ENCODE data around the gene GMPR2. TPM values are rescaled to one million over a fixed set of nuclear protein-coding genes. Genes with fewer than 3 reads are reported as not detected.

The GMPR2 gene
- total RNA-seq, 1 donor from 2014 or later: 73.2 TPM

GRCh38 chr14:24286996-24287395, 54.3 kb downstream of the GMPR2 start:
- no peaks in the 10 kb centered on the region for H3K4me1 ChIP-seq
- H3K36me3 ChIP-seq: peaks cover 29% of the 10 kb centered on the region
- H3K27me3 ChIP-seq: no peaks in the 10 kb centered on the region
- H3K4me3 ChIP-seq: no peak overlapping the region
- no peak overlapping the region for H3K27ac ChIP-seq
- no peak for DNase-seq
- TF ChIP-seq CTCF (IDR thresholded peaks at IDR 0.05): no peak
- intact Hi-C loops (cut with DNase I): no loop called here
- no peaks in the 10 kb centered on the region for H3K9me3 ChIP-seq
- ATAC-seq: no peak

Other genes starting within 250 kb of the GMPR2 start
- gene DHRS4L2, start 244.0 kb upstream of the GMPR2 start, total RNA-seq: 16.3 TPM
- 0.96 TPM for gene CARMIL3, start 180.9 kb upstream of the GMPR2 start, total RNA-seq
- not detected for gene CPNE6, start 161.4 kb upstream of the GMPR2 start, total RNA-seq
- gene PCK2, start 138.6 kb upstream of the GMPR2 start, total RNA-seq: 39.9 TPM
- gene DCAF11, start 118.2 kb upstream of the GMPR2 start, total RNA-seq: 57.8 TPM
- gene NRL, start 118.0 kb upstream of the GMPR2 start, total RNA-seq: 2.8 TPM
- gene FITM1, start 102.3 kb upstream of the GMPR2 start, total RNA-seq: 1.1 TPM
- gene PSME1, start 96.7 kb upstream of the GMPR2 start, total RNA-seq: 171 TPM
- 10.5 TPM for gene EMC9, start 91.3 kb upstream of the GMPR2 start, total RNA-seq
- 138 TPM for gene PSME2, start 86.3 kb upstream of the GMPR2 start, total RNA-seq
- 52.3 TPM for gene RNF31, start 85.4 kb upstream of the GMPR2 start, total RNA-seq
- gene IRF9, start 71.7 kb upstream of the GMPR2 start, total RNA-seq: 123 TPM
- gene REC8, start 60.8 kb upstream of the GMPR2 start, total RNA-seq: 18.5 TPM
- 25.1 TPM for gene IPO4, start 44.1 kb upstream of the GMPR2 start, total RNA-seq
- 52.0 TPM for gene TM9SF1, start 37.5 kb upstream of the GMPR2 start, total RNA-seq
- not detected for gene TSSK4, start 27.2 kb upstream of the GMPR2 start, total RNA-seq
- 48.0 TPM for gene CHMP4A, start 19.4 kb upstream of the GMPR2 start, total RNA-seq
- gene MDP1, start 16.9 kb upstream of the GMPR2 start, total RNA-seq: 17.8 TPM
- 142 TPM for gene NEDD8, start 562 bp upstream of the GMPR2 start, total RNA-seq
- 92.3 TPM for gene TINF2, start 9.7 kb downstream of the GMPR2 start, total RNA-seq
- gene TGM1, start 30.2 kb downstream of the GMPR2 start, total RNA-seq: 12.3 TPM
- 50.3 TPM for gene RABGGTA, start 38.7 kb downstream of the GMPR2 start, total RNA-seq
- 28.0 TPM for gene DHRS1, start 66.9 kb downstream of the GMPR2 start, total RNA-seq
- gene NOP9, start 66.9 kb downstream of the GMPR2 start, total RNA-seq: 21.4 TPM
- gene CIDEB, start 75.0 kb downstream of the GMPR2 start, total RNA-seq: 18.8 TPM
- gene LTB4R2, start 77.2 kb downstream of the GMPR2 start, total RNA-seq: 6.4 TPM
- 9.8 TPM for gene LTB4R, start 78.6 kb downstream of the GMPR2 start, total RNA-seq
- 54.5 TPM for gene ADCY4, start 102.1 kb downstream of the GMPR2 start, total RNA-seq
- 23.4 TPM for gene RIPK3, start 107.1 kb downstream of the GMPR2 start, total RNA-seq
- 42.5 TPM for gene NFATC4, start 135.3 kb downstream of the GMPR2 start, total RNA-seq
- gene NYNRIN, start 166.1 kb downstream of the GMPR2 start, total RNA-seq: 16.6 TPM
- 2.9 TPM for gene CBLN3, start 196.7 kb downstream of the GMPR2 start, total RNA-seq
- gene KHNYN, start 197.0 kb downstream of the GMPR2 start, total RNA-seq: 56.2 TPM
- gene SDR39U1, start 209.8 kb downstream of the GMPR2 start, total RNA-seq: 61.6 TPM

All from upper lobe of right lung (tissue), 1 donor.